ENCODE data around the gene FRMD8.

- no peak for TF ChIP-seq CTCF (IDR thresholded peaks at IDR 0.05)
- no peak for TF ChIP-seq POLR2A (IDR thresholded peaks at IDR 0.05)
Observed at GRCh38 chr11:65353376-65353775, 33.1 kb upstream of the FRMD8 start.

Measured in body of pancreas (tissue), 4 donors.